C4-2B (cell line): ENCODE results near the gene IGF2R.

Source experiments
- ZFX ChIP-seq: fragments of 450-650 bp; IDR thresholded peaks from 2 replicates; pipeline ENCODE4 v1.6.1; 2017
- TF ChIP-seq, protein P1 (sequence below): fragments of 450-650 bp; conservative IDR thresholded peaks from 2 replicates; pipeline ENCODE4 v1.5.1; 2017; ENCODE audit warnings: mild to moderate bottlenecking

GRCh38 chr6:160036790-160037206, 67.9 kb downstream of the IGF2R start:
- TF ChIP-seq, protein P1, sequence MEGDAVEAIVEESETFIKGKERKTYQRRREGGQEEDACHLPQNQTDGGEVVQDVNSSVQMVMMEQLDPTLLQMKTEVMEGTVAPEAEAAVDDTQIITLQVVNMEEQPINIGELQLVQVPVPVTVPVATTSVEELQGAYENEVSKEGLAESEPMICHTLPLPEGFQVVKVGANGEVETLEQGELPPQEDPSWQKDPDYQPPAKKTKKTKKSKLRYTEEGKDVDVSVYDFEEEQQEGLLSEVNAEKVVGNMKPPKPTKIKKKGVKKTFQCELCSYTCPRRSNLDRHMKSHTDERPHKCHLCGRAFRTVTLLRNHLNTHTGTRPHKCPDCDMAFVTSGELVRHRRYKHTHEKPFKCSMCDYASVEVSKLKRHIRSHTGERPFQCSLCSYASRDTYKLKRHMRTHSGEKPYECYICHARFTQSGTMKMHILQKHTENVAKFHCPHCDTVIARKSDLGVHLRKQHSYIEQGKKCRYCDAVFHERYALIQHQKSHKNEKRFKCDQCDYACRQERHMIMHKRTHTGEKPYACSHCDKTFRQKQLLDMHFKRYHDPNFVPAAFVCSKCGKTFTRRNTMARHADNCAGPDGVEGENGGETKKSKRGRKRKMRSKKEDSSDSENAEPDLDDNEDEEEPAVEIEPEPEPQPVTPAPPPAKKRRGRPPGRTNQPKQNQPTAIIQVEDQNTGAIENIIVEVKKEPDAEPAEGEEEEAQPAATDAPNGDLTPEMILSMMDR: no peak
- no peak for TF ChIP-seq ZFX
